Measurements from ENCODE around the gene MRC1. TPM values are rescaled to one million over a fixed set of nuclear protein-coding genes. Genes with fewer than 3 reads are reported as not detected.
"Not testable (repeated sequence)": the region's sequence is repeated elsewhere in the genome, so short reads cannot be mapped to it uniquely, and the experiment has no call there.

MRC1 gene
- total and polyA plus RNA-seq, 4 donors: 14.0 to 161 (median 43.6) TPM

GRCh38 chr10:17921378-17921777 lies 112.2 kb downstream of the MRC1 start:
- Histone ChIP-seq H3K27ac (ENCODE audit: low read depth in 1 of 2, low read length in 1 of 2) (no peak overlapping the region), H3K9me3 (ENCODE audit: control insufficient read depth in 4 of 4, insufficient read depth in 3 of 4, low read length in 3 of 4) (peaks cover 0 to 2% (median 0%) of the 10 kb centered on the region in 4 donors), H3K36me3 (ENCODE audit: control insufficient read depth in 4 of 4, insufficient read depth in 4 of 4, low read length in 4 of 4) (no peaks in the 10 kb centered on the region), H3K27me3 (ENCODE audit: control insufficient read depth in 3 of 3, insufficient read depth in 3 of 3, low read length in 2 of 3) (no peaks in the 10 kb centered on the region), H3K4me3 (no peak overlapping the region), H3K4me1 (ENCODE audit: control insufficient read depth in 5 of 5, insufficient read depth in 5 of 5, low read length in 5 of 5) (peaks cover 0 to 18% (median 10%) of the 10 kb centered on the region in 5 donors), H3K9ac (ENCODE audit: insufficient read depth in 1 of 2, low read length in 2 of 2) (no peak overlapping the region)
- DNase-seq (no peak), ATAC-seq (ENCODE audit: insufficient read depth, low FRiP score) (no peak)
- TF ChIP-seq, protein P1, sequence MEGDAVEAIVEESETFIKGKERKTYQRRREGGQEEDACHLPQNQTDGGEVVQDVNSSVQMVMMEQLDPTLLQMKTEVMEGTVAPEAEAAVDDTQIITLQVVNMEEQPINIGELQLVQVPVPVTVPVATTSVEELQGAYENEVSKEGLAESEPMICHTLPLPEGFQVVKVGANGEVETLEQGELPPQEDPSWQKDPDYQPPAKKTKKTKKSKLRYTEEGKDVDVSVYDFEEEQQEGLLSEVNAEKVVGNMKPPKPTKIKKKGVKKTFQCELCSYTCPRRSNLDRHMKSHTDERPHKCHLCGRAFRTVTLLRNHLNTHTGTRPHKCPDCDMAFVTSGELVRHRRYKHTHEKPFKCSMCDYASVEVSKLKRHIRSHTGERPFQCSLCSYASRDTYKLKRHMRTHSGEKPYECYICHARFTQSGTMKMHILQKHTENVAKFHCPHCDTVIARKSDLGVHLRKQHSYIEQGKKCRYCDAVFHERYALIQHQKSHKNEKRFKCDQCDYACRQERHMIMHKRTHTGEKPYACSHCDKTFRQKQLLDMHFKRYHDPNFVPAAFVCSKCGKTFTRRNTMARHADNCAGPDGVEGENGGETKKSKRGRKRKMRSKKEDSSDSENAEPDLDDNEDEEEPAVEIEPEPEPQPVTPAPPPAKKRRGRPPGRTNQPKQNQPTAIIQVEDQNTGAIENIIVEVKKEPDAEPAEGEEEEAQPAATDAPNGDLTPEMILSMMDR (IDR thresholded peaks at IDR 0.05; ENCODE audit: control extremely low read depth, extremely low read depth): no peak
- WGBS, 2 donors: 81 to 84% methylated on average over 3 of the region's 3 CpGs

DNA sequence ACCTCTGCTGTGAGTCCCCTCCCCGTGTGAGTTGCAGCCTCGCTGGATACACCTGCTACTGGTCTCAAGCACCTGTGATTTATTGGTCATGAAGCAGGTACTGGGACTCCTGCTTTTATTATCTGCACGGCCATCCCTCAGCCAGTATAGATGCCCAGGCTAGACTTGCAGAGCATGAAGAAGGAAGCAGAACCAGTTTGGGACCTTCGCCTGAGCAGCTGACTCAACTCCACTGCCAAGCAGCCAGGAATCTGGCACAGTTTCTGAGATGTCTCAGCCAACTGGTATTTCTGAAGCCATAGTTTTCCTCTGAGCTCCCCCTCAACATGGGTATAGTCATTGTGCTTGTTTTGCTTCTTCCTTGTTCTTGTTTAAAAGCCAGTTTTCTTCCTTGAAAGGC lies 114.6 kb downstream of the MRC1 start:
- H3K9ac ChIP-seq (ENCODE audit: insufficient read depth in 1 of 2, low read length in 2 of 2): no peak overlapping the region
- 49 to 81% methylated on average over 4 of the region's 4 CpGs for WGBS, 2 donors
- DNase-seq: peak in 2 of 3 donors; percentile 39 to 57

DNA sequence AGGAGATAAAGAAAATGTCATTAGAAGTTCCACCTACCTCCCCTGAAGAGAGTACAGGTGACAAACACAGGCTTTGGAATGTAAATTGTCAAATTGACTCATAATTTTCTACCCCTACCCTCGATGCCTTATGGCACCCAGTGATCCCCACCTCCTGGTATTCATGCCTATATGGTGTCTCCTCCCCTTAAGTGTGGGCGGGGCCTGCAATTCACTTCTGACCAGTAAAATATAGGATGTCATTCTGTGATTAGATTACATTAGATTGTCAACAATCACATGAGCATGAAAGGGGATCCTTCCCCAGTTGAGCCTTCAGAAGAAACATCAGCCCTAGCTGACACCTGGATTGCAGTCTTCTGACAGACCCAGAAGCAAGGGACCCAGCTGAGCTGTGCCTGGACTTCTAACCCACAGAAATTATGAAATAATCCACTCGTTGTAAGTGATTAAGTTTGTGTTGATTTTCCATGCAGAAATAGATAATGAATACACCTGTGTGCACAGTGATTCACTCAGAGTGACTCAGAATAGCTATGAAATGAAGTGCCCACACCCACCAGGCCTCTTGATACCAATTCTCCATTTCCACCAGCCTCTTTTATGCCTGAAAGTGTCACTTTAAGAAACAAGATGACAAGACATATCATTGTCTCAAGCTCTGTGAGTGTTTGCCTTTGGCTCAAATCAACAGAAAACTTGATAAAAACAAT lies 134.0 kb downstream of the MRC1 start:
- WGBS, 2 donors: 72 to 85% methylated on average over 3 of the region's 3 CpGs

More for the DNA sequence above, 114.6 kb downstream of the MRC1 start:
- Histone ChIP-seq H3K27ac (ENCODE audit: low read depth in 1 of 2, low read length in 1 of 2) (peak overlapping the region in 1 of 2 donors; percentile 21), H3K27me3 (ENCODE audit: control insufficient read depth in 3 of 3, insufficient read depth in 3 of 3, low read length in 2 of 3) (no peaks in the 10 kb centered on the region), H3K4me1 (ENCODE audit: control insufficient read depth in 5 of 5, insufficient read depth in 5 of 5, low read length in 5 of 5) (peaks cover 0 to 14% (median 10%) of the 10 kb centered on the region in 5 donors), H3K36me3 (ENCODE audit: control insufficient read depth in 4 of 4, insufficient read depth in 4 of 4, low read length in 4 of 4) (no peaks in the 10 kb centered on the region), H3K4me3 (no peak overlapping the region), H3K9me3 (ENCODE audit: control insufficient read depth in 4 of 4, insufficient read depth in 3 of 4, low read length in 3 of 4) (no peaks in the 10 kb centered on the region)
- ATAC-seq (ENCODE audit: insufficient read depth, low FRiP score): no peak
- TF ChIP-seq, protein P1 (IDR thresholded peaks at IDR 0.05; ENCODE audit: control extremely low read depth, extremely low read depth): no peak

DNA sequence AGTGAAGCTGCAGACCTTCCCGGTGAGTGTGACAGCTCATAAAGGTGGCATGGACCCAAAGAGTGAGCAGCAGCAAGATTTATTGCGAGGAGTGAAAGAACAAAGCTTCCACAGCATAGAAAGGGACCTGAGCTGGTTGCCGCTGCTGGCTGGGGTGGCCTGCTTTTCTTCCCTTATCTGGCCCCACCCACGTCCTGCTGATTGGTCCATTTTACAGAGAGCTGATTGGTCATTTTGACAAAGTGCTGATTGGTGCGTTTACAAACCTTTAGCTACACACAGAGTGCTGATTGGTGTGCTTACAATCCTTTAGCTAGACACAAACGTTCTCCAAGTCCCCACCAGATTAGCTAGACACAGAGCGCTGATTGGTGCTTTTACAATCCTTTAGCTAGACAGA lies 141.1 kb downstream of the MRC1 start:
- not testable (repeated sequence) for H3K4me1 ChIP-seq (ENCODE audit: control insufficient read depth in 5 of 5, insufficient read depth in 5 of 5, low read length in 5 of 5); ATAC-seq (ENCODE audit: insufficient read depth, low FRiP score); H3K4me3 ChIP-seq; H3K27ac ChIP-seq (ENCODE audit: low read depth in 1 of 2, low read length in 1 of 2); DNase-seq; H3K27me3 ChIP-seq (ENCODE audit: control insufficient read depth in 3 of 3, insufficient read depth in 3 of 3, low read length in 2 of 3); H3K36me3 ChIP-seq (ENCODE audit: control insufficient read depth in 4 of 4, insufficient read depth in 4 of 4, low read length in 4 of 4); H3K9me3 ChIP-seq (ENCODE audit: control insufficient read depth in 4 of 4, insufficient read depth in 3 of 4, low read length in 3 of 4); H3K9ac ChIP-seq (ENCODE audit: insufficient read depth in 1 of 2, low read length in 2 of 2)
- 84 to 89% methylated on average over 7 of the region's 7 CpGs for WGBS, 2 donors

More for the DNA sequence above, 134.0 kb downstream of the MRC1 start:
- ATAC-seq (ENCODE audit: insufficient read depth, low FRiP score) (no peak), DNase-seq (no peak)
- Histone ChIP-seq H3K27me3 (ENCODE audit: control insufficient read depth in 3 of 3, insufficient read depth in 3 of 3, low read length in 2 of 3) (no peaks in the 10 kb centered on the region), H3K9me3 (ENCODE audit: control insufficient read depth in 4 of 4, insufficient read depth in 3 of 4, low read length in 3 of 4) (peaks cover 0 to 5% (median 1%) of the 10 kb centered on the region in 4 donors), H3K27ac (ENCODE audit: low read depth in 1 of 2, low read length in 1 of 2) (no peak overlapping the region), H3K36me3 (ENCODE audit: control insufficient read depth in 4 of 4, insufficient read depth in 4 of 4, low read length in 4 of 4) (no peaks in the 10 kb centered on the region), H3K4me1 (ENCODE audit: control insufficient read depth in 5 of 5, insufficient read depth in 5 of 5, low read length in 5 of 5) (no peaks in the 10 kb centered on the region), H3K4me3 (no peak overlapping the region), H3K9ac (ENCODE audit: insufficient read depth in 1 of 2, low read length in 2 of 2) (no peak overlapping the region)
- TF ChIP-seq, protein P1 (IDR thresholded peaks at IDR 0.05; ENCODE audit: control extremely low read depth, extremely low read depth): no peak
